Measurements from ENCODE around the gene THSD7B. TPM values are rescaled to one million over a fixed set of nuclear protein-coding genes. Genes with fewer than 3 reads are reported as not detected.

Gene THSD7B
- total and polyA plus RNA-seq, 2 of the 8 experiments (the other 6 are each of a cell fraction or from before 2014, with no cell fraction given) = 0.60 to 2.9 TPM

GRCh38 chr2:137031731-137032130 lies 266.4 kb downstream of the THSD7B start:
- no peaks in the 10 kb centered on the region for H3K9me3 ChIP-seq (ENCODE audit: insufficient read depth in 2 of 2, low read depth in 1 of 2, low read length in 1 of 2)
- FAIRE-seq = no peak
- H3K4me3 ChIP-seq (ENCODE audit: extremely low read depth in 1 of 4, insufficient read depth in 2 of 4, low read depth in 3 of 4, low read length in 4 of 4) = no peak overlapping the region
- ChIA-PET CTCF (ENCODE audit: partially characterized antibody) (no interaction called here), POLR2A (ENCODE audit: partially characterized antibody) (no interaction called here)
- H2BK12ac ChIP-seq (ENCODE audit: low read depth, low read length) = no peak overlapping the region
- 93% methylated on average over 4 of the region's 4 CpGs; no CpG with 5 or more reads in 1 of the 2 experiments for WGBS, 2 experiments (ENCODE audit: extremely low coverage in 1 of 2, insufficient coverage in 1 of 2, insufficient read length in 1 of 2, insufficient replicate concordance in 2 of 2, low coverage in 1 of 2, low lambda C conversion rate in 2 of 2, missing lambda C conversion rate in 1 of 2)
- no peaks in the 10 kb centered on the region for H4K20me1 ChIP-seq (replicated peaks in 1 of 2; ENCODE audit: control insufficient read depth in 1 of 2, insufficient read depth in 2 of 2, low read length in 2 of 2)
- H3K18ac ChIP-seq (ENCODE audit: extremely low read depth, low read length) = no peak overlapping the region
- H3K56ac ChIP-seq (replicated peaks; ENCODE audit: insufficient read length, low read depth, low read length) = no peak overlapping the region
- H3K27me3 ChIP-seq (replicated peaks in 1 of 4; ENCODE audit: control insufficient read depth in 3 of 4, extremely low read depth in 1 of 4, insufficient read depth in 3 of 4, low read length in 3 of 4) = no peaks in the 10 kb centered on the region
- no peak for DNase-seq (ENCODE audit: low read depth in 1 of 2, low spot score in 2 of 2)
- no peak overlapping the region for H2BK20ac ChIP-seq (ENCODE audit: low read length)
- H3K14ac ChIP-seq (ENCODE audit: insufficient read length) = no peak overlapping the region
- no peak overlapping the region for H2BK120ac ChIP-seq (replicated peaks; ENCODE audit: low read depth, low read length)
- H4K91ac ChIP-seq (replicated peaks; ENCODE audit: insufficient read length, low read length) = no peak overlapping the region
- H4K8ac ChIP-seq (ENCODE audit: extremely low read depth, insufficient read depth, low read length) = no peak overlapping the region
- no peak overlapping the region for H2AK5ac ChIP-seq (ENCODE audit: low read depth, low read length)
- H2BK15ac ChIP-seq (ENCODE audit: low read length) = no peak overlapping the region
- no peaks in the 10 kb centered on the region for H3K36me3 ChIP-seq (ENCODE audit: control insufficient read depth in 2 of 4, insufficient read depth in 4 of 4, low read length in 3 of 4)
- H2BK5ac ChIP-seq (ENCODE audit: low read depth, low read length) = no peak overlapping the region
- H3K79me2 ChIP-seq (ENCODE audit: control insufficient read depth in 1 of 2, insufficient read depth in 2 of 2, low read length in 2 of 2) = no peaks in the 10 kb centered on the region
- no peak overlapping the region for H4K5ac ChIP-seq (ENCODE audit: insufficient read length, low read depth, low read length)
- no peak overlapping the region for H3K23ac ChIP-seq (ENCODE audit: insufficient read length)
- H3K9ac ChIP-seq (replicated peaks in 1 of 4; ENCODE audit: extremely low read depth in 1 of 4, low read depth in 3 of 4, low read length in 3 of 4) = no peak overlapping the region
- no peak overlapping the region for H3K27ac ChIP-seq (ENCODE audit: low read depth, low read length)
- H3K4me1 ChIP-seq (replicated peaks in 1 of 4; ENCODE audit: control insufficient read depth in 3 of 4, insufficient read depth in 4 of 4, low read length in 3 of 4) = no peaks in the 10 kb centered on the region
- H3K4ac ChIP-seq (replicated peaks; ENCODE audit: insufficient read length, low read depth, low read length) = no peak overlapping the region
- no peak overlapping the region for H2AFZ ChIP-seq (ENCODE audit: low read length)
- no peaks in the 10 kb centered on the region for H3K79me1 ChIP-seq (ENCODE audit: low read depth, low read length)
- H3K23me2 ChIP-seq (ENCODE audit: low read depth, low read length) = no peaks in the 10 kb centered on the region
- H3K4me2 ChIP-seq (ENCODE audit: insufficient read depth in 1 of 2, low read depth in 2 of 2, low read length in 2 of 2) = no peak overlapping the region
- no peak for TF ChIP-seq SIN3A (conservative IDR thresholded peaks at IDR 0.05 in 1 of 2, IDR thresholded peaks at IDR 0.05 in 1 of 2; ENCODE audit: low read depth in 1 of 2, low read length in 2 of 2)
- TF ChIP-seq CBX8 (IDR thresholded peaks at IDR 0.05; ENCODE audit: borderline replicate concordance, low read depth, low read length) = no peak
- no peak for TF ChIP-seq RFX5 (IDR thresholded peaks at IDR 0.05; ENCODE audit: borderline replicate concordance, low read depth, low read length)
- TF ChIP-seq GTF2F1 (IDR thresholded peaks at IDR 0.05; ENCODE audit: borderline replicate concordance, low read depth, low read length) = no peak
- no peak for TF ChIP-seq POLR2A (IDR thresholded peaks at IDR 0.05; ENCODE audit: control extremely low read depth in 1 of 2, low read depth in 2 of 2, low read length in 2 of 2)
- no peak for TF ChIP-seq BACH1 (IDR thresholded peaks at IDR 0.05; ENCODE audit: low read length)
- no peak for TF ChIP-seq KDM1A (IDR thresholded peaks at IDR 0.05; ENCODE audit: borderline replicate concordance, low read length)
- no peak for TF ChIP-seq CTBP2 (IDR thresholded peaks at IDR 0.05; ENCODE audit: borderline replicate concordance, insufficient read depth, insufficient read length, low read length)
- no peak for TF ChIP-seq YY1 (IDR thresholded peaks at IDR 0.05; ENCODE audit: low read depth, low read length)
- TF ChIP-seq USF2 (IDR thresholded peaks at IDR 0.05; ENCODE audit: low read length) = no peak
- no peak for TF ChIP-seq BCL11A (IDR thresholded peaks at IDR 0.05; ENCODE audit: low read depth in 2 of 2, low read length in 2 of 2)
- TF ChIP-seq, protein P1, sequence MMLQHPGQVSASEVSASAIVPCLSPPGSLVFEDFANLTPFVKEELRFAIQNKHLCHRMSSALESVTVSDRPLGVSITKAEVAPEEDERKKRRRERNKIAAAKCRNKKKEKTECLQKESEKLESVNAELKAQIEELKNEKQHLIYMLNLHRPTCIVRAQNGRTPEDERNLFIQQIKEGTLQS (IDR thresholded peaks at IDR 0.05; ENCODE audit: insufficient read depth, low read depth, low read length) = no peak
- TF ChIP-seq POU5F1 (IDR thresholded peaks at IDR 0.05; ENCODE audit: low read depth, low read length) = no peak
